BLaER1 treated with 17β-estradiol and CSF1 and Interleukin-3, amounts not matched to agents 10 nM and 100 nM (cell line): Measurements from ENCODE around the gene ST8SIA1.
A peak's percentile ranks its signal among the peaks of the same experiment; 100 is the strongest.

Experiments
- H3K27ac ChIP-seq, 11 experiments: shearing (Covaris generic); formaldehyde crosslinking; 2 replicates each; pipeline ENCODE4 v1.8.1; 2022
- H3K27me3 ChIP-seq, 11 experiments: shearing (Covaris generic); formaldehyde crosslinking; 2 replicates each; pipeline ENCODE4 v1.8.1; 2022
- H3K36me3 ChIP-seq, 11 experiments: shearing (Covaris generic); formaldehyde crosslinking; 2 replicates each; pipeline ENCODE4 v1.8.1; 2022
- H3K4me1 ChIP-seq, 10 experiments: shearing (Covaris generic); formaldehyde crosslinking; 2 replicates each; pipeline ENCODE4 v1.8.1; 2022
- H3K4me2 ChIP-seq, 11 experiments: shearing (Covaris generic); formaldehyde crosslinking; 2 replicates each; pipeline ENCODE4 v1.8.1; 2022
- H3K4me3 ChIP-seq, 10 experiments: shearing (Covaris generic); formaldehyde crosslinking; 2 replicates each; pipeline ENCODE4 v1.8.1; 2022
- H3K9ac ChIP-seq, 11 experiments: shearing (Covaris generic); formaldehyde crosslinking; 2 replicates each; pipeline ENCODE4 v1.8.1; 2022
- H3K9me3 ChIP-seq, 11 experiments: shearing (Covaris generic); formaldehyde crosslinking; replicated peaks in 1 of 11; 2 replicates each; pipeline ENCODE4 v1.8.1; 2022
- H4K20me1 ChIP-seq, 11 experiments: shearing (Covaris generic); formaldehyde crosslinking; 2 replicates each; pipeline ENCODE4 v1.8.1; 2022
- Cebpa-rat ChIP-seq, 11 experiments: shearing (Covaris generic); IDR thresholded peaks; 2 replicates each; pipeline ENCODE4 v1.8.1; 2022

ST8SIA1 gene

DNA sequence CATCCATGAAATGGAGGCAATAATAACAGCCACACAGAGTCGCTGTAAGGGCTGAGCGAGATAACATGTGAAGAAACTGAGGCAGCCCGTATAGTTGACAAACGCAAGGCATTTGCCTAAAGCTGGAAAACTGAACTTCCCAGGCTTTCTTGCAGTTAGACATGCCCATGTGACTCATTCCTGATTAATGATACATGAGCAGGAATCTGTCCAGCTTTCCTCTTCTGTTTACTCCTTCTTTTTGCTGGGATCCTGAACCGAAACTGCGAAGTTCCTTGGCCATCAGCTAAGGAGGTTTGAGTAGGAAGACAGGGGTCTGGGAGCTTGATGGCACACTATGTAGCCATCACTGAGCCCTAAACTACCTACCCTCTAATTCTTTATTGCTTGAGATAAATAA, 52.2 kb downstream of the ST8SIA1 start:
- Histone ChIP-seq H3K36me3 (no peaks in the 10 kb centered on the region), H3K9me3 (peaks cover 0 to 14% (median 9%) of the 10 kb centered on the region in 11 experiments; a peak in 8 of 22 replicates), H3K9ac (no peak overlapping the region), H3K27me3 (no peaks in the 10 kb centered on the region; a peak in 1 of 22 replicates), H3K4me1 (peaks cover 0 to 4% (median under 1%) of the 10 kb centered on the region in 10 experiments; a peak in 5 of 20 replicates), H3K4me3 (no peak overlapping the region), H4K20me1 (no peaks in the 10 kb centered on the region), H3K27ac (no peak overlapping the region), H3K4me2 (no peak overlapping the region)
- no peak for TF ChIP-seq Cebpa-rat (IDR thresholded peaks at IDR 0.05)

DNA sequence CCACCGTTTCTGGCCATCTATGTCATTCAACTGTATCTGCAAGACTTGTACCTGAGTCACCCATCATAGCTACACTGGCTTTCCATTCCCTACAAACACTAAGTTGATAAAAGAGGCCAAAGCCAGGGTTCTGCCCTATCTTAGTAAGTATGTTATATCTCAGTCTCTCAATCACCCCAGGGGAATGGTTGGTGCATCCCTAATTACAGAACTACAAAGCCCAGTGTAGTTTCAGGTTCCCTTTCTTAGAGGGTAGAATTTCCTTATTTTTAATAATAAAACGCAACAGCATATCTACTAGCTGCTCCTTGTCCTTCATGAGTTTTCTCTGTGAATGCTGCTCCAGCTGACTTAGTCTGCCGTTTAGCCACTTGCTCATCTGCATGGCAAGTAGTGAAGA, 57.6 kb downstream of the ST8SIA1 start:
- Histone ChIP-seq H3K27me3 (peaks cover 0 to 8% (median 0%) of the 10 kb centered on the region in 11 experiments; a peak in 2 of 22 replicates), H3K36me3 (no peaks in the 10 kb centered on the region), H3K4me2 (peak overlapping the region in 9 of 11 experiments; percentile 4 to 50 (median 27); a peak in 11 of 22 replicates), H4K20me1 (no peaks in the 10 kb centered on the region; a peak in 1 of 22 replicates), H3K4me1 (peaks cover 0 to 14% (median 9%) of the 10 kb centered on the region in 10 experiments; a peak in 13 of 20 replicates), H3K9me3 (peaks cover 0 to 14% (median 9%) of the 10 kb centered on the region in 11 experiments; a peak in 8 of 22 replicates), H3K27ac (no peak overlapping the region), H3K4me3 (no peak overlapping the region), H3K9ac (no peak overlapping the region)
- no peak for TF ChIP-seq Cebpa-rat (IDR thresholded peaks at IDR 0.05)

DNA sequence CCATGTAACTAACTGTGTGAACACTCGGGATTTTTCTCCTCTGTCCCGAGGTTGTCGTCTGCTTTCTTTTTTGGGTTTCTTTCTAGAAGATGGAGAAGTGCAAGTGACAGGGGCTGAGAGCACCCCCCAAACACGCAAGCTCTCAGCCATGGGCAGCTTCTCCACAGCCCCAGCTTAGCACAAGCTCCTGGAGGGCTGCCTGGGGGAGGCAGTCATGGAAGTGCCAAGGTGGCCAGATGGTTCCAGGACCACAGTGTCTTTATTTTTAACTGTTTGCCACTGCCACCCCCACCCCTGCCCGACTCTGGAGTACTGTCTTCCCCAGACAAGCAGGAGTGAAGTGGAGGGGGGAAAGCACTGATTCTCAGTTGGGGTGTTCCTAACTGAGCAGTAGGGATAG, 58.2 kb downstream of the ST8SIA1 start:
- H3K4me1 ChIP-seq, result peaks cover 0 to 14% (median 9%) of the 10 kb centered on the region in 10 experiments; a peak in 13 of 20 replicates
- peak overlapping the region in 6 of 11 experiments; percentile 18 to 50 (median 31); a peak in 5 of 22 replicates for H3K4me2 ChIP-seq
- peaks cover 0 to 14% (median 9%) of the 10 kb centered on the region in 11 experiments; a peak in 8 of 22 replicates for H3K9me3 ChIP-seq
- no peak overlapping the region for H3K9ac ChIP-seq
- no peaks in the 10 kb centered on the region; a peak in 1 of 22 replicates for H4K20me1 ChIP-seq
- H3K27me3 ChIP-seq, result peaks cover 0 to 8% (median 0%) of the 10 kb centered on the region in 11 experiments; a peak in 2 of 22 replicates
- no peaks in the 10 kb centered on the region for H3K36me3 ChIP-seq
- no peak for TF ChIP-seq Cebpa-rat (IDR thresholded peaks at IDR 0.05)
- no peak overlapping the region for H3K4me3 ChIP-seq
- H3K27ac ChIP-seq, result no peak overlapping the region

DNA sequence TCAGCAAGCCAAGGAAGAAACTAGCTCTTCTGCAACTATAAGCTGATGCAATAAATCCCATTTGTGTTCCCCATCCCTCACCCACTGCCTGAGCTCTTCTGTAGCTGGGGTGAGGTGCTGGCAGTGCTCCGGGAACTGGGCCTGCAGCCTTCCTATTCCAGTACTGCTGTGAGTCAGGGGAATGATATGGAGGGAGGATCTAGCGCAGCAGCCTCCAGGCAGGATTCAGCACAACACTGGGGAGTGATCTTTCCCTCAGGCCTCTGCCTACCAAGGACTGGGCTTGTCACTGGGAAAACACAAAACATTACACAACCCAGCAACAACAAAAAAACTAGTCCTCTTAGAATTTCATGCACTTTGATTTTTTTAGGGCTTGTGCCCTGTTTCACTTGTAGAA, 58.7 kb downstream of the ST8SIA1 start:
- no peak overlapping the region for H3K4me2 ChIP-seq
- no peak overlapping the region for H3K9ac ChIP-seq
- H3K9me3 ChIP-seq, result peaks cover 0 to 14% (median 9%) of the 10 kb centered on the region in 11 experiments; a peak in 8 of 22 replicates
- H3K4me3 ChIP-seq, result no peak overlapping the region
- no peak overlapping the region for H3K27ac ChIP-seq
- H4K20me1 ChIP-seq, result no peaks in the 10 kb centered on the region; a peak in 1 of 22 replicates
- no peaks in the 10 kb centered on the region for H3K36me3 ChIP-seq
- no peak for TF ChIP-seq Cebpa-rat (IDR thresholded peaks at IDR 0.05)
- peaks cover 0 to 14% (median 9%) of the 10 kb centered on the region in 10 experiments; a peak in 13 of 20 replicates for H3K4me1 ChIP-seq
- H3K27me3 ChIP-seq, result peaks cover 0 to 8% (median 0%) of the 10 kb centered on the region in 11 experiments; a peak in 2 of 22 replicates

DNA sequence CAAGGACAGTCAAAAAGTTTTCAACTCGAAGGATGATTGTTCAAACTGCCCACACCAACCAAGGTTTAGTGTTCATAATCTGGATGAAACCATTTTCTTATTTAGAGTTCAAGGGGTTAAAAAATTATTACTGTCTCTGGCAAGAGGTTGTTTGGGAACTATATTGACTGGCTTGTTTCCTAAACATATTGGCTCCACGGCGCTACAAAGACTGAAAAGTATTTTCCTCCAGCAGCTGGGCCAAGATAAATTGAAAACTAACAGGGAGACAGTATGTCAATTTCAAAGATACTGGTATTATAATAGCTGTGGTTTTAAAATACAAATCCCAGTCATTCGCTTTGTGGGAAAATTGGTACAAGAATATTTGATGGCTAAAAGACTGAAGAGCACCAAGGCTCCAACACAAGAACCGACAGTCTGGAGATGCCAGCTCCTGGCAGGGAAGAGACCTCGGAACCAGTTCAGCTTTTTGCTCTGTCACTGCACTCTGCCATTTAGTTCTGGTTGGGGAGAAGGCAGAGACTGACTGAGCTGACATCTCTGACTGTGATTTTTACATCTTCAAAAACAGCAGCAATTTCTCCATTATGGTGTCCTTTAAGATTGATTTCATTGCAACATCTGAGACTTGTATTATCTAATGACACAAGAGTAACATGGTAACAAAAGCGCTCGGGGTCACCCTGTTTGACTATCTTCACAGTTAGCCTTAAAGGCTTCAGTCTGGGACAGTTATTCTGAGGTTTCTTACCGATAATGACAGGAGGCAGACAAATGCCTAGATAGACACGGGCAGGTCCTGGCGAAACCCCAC, 62.0 kb downstream of the ST8SIA1 start:
- TF ChIP-seq Cebpa-rat (IDR thresholded peaks at IDR 0.05), result no peak
- no peak overlapping the region for H3K4me2 ChIP-seq
- H3K27me3 ChIP-seq, result peaks cover 0 to 8% (median 0%) of the 10 kb centered on the region in 11 experiments; a peak in 2 of 22 replicates
- H4K20me1 ChIP-seq, result no peaks in the 10 kb centered on the region; a peak in 1 of 22 replicates
- H3K9me3 ChIP-seq, result peaks cover 0 to 9% (median 0%) of the 10 kb centered on the region in 11 experiments; a peak in 2 of 22 replicates
- H3K27ac ChIP-seq, result no peak overlapping the region
- no peak overlapping the region for H3K9ac ChIP-seq
- H3K4me1 ChIP-seq, result peaks cover 0 to 14% (median 9%) of the 10 kb centered on the region in 10 experiments; a peak in 13 of 20 replicates
- H3K4me3 ChIP-seq, result no peak overlapping the region
- no peaks in the 10 kb centered on the region for H3K36me3 ChIP-seq

DNA sequence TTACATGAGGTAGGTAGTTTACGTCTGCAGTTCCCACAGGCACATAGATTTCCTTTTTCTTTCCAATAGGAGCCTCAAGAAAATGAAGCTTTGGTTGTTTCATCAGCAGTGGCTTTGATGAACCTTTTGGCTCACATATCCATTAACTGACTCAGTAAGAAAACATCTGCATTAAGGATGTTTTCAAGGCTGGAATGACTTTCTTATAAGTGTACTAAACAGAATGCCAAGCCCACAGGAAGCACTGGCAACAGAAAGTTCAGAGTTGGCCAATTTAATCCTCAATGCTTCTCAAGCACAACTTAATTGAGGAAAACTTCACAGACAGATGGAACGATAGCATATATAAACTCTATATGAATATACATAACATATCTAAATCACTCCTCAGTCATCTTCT, 63.5 kb downstream of the ST8SIA1 start:
- H3K27me3 ChIP-seq, result peaks cover 0 to 8% (median 0%) of the 10 kb centered on the region in 11 experiments; a peak in 2 of 22 replicates
- no peaks in the 10 kb centered on the region; a peak in 1 of 20 replicates for H3K4me1 ChIP-seq
- peaks cover 0 to 9% (median 0%) of the 10 kb centered on the region in 11 experiments; a peak in 2 of 22 replicates for H3K9me3 ChIP-seq
- H4K20me1 ChIP-seq, result no peaks in the 10 kb centered on the region
- H3K9ac ChIP-seq, result no peak overlapping the region
- no peak overlapping the region for H3K4me2 ChIP-seq
- no peak for TF ChIP-seq Cebpa-rat (IDR thresholded peaks at IDR 0.05)
- no peak overlapping the region for H3K4me3 ChIP-seq
- no peak overlapping the region for H3K27ac ChIP-seq
- no peaks in the 10 kb centered on the region for H3K36me3 ChIP-seq

DNA sequence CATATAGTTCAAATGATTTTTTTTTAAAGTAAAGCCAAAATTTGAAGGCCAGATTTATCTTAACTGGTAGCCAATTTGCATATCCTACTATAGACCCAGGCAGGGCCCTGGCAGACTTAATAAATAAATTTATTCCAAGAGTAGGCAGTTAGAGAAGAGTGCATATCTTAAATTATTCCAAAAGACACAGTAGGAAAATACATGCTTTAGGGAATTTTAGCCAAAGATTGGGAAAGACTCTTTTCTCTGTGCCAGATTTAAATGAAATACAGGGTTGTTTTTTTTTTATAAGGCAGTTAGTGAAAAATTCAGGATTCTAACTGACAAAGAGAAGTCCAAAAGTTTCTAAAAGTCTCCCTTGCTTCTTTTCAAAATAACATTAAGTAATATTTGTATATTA, 65.5 kb downstream of the ST8SIA1 start:
- H3K4me3 ChIP-seq, result no peak overlapping the region
- no peak overlapping the region for H3K27ac ChIP-seq
- no peaks in the 10 kb centered on the region for H4K20me1 ChIP-seq
- peaks cover 0 to 9% (median 0%) of the 10 kb centered on the region in 11 experiments; a peak in 2 of 22 replicates for H3K9me3 ChIP-seq
- H3K4me2 ChIP-seq, result no peak overlapping the region
- TF ChIP-seq Cebpa-rat (IDR thresholded peaks at IDR 0.05), result no peak
- H3K36me3 ChIP-seq, result no peaks in the 10 kb centered on the region
- H3K4me1 ChIP-seq, result no peaks in the 10 kb centered on the region; a peak in 1 of 20 replicates
- H3K9ac ChIP-seq, result no peak overlapping the region
- peaks cover 0 to 3% (median 0%) of the 10 kb centered on the region in 11 experiments; a peak in 2 of 22 replicates for H3K27me3 ChIP-seq

DNA sequence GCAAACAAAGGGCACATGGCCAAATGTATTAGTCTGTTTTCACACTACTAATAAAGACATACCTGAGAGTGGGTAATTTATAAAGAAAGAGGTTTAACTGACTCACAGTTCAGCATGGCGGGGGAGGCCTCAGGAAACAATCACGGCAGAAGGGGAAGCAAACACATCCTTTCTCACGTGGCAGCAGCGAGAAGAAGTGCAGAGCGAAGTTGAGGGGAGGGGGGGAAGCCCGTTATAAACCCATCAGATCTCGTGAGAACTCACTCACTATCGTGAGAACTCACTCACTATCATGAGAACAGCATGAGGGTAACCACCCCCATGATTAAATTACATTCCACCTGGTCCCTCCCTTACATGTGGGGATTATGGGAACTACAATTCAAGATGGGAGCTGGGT, 66.1 kb downstream of the ST8SIA1 start:
- no peak for TF ChIP-seq Cebpa-rat (IDR thresholded peaks at IDR 0.05)
- H4K20me1 ChIP-seq, result no peaks in the 10 kb centered on the region

DNA sequence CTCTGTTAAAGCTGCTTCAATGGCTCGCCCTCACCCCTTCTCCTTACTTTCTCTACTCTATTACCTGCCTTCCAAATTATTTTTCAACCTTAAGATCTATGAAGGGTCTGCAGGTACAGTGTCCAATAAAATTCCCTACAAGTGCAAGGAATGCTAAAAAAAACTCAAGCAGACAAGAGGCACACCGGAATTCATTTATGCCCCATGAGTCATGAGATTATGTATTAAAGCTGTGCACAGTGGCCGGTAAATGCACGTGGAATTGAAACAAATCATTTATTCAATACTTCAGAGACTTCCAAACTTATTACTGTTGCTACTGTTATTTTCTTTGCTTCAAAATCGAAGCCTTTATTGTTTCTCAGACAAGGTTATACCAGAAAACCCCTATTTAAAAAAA, 68.4 kb downstream of the ST8SIA1 start:
- Histone ChIP-seq H3K4me3 (no peak overlapping the region), H3K27me3 (peaks cover 0 to 4% (median 0%) of the 10 kb centered on the region in 11 experiments; a peak in 4 of 22 replicates), H3K27ac (no peak overlapping the region), H3K9ac (no peak overlapping the region), H3K4me1 (peaks cover 0 to 6% (median 0%) of the 10 kb centered on the region in 10 experiments; a peak in 1 of 20 replicates), H3K36me3 (no peaks in the 10 kb centered on the region), H3K4me2 (no peak overlapping the region), H3K9me3 (peaks cover 0 to 9% (median 0%) of the 10 kb centered on the region in 11 experiments; a peak in 2 of 22 replicates), H4K20me1 (no peaks in the 10 kb centered on the region)
- TF ChIP-seq Cebpa-rat (IDR thresholded peaks at IDR 0.05), result no peak

More for the DNA sequence above, 66.1 kb downstream of the ST8SIA1 start:
- Histone ChIP-seq H3K9me3 (peaks cover 0 to 9% (median 0%) of the 10 kb centered on the region in 11 experiments; a peak in 2 of 22 replicates), H3K4me2 (peak overlapping the region in 3 of 11 experiments; percentile 20 to 36 (median 25); a peak in 3 of 22 replicates), H3K36me3 (no peaks in the 10 kb centered on the region), H3K4me1 (no peaks in the 10 kb centered on the region; a peak in 1 of 20 replicates), H3K27me3 (peaks cover 0 to 4% (median 0%) of the 10 kb centered on the region in 11 experiments; a peak in 4 of 22 replicates), H3K27ac (no peak overlapping the region), H3K9ac (no peak overlapping the region), H3K4me3 (no peak overlapping the region)
